IMR-90 (cell line): Measurements from ENCODE around the gene GPC6.

Experiments used
- BHLHE40 ChIP-seq: fragments of 150-350 bp; IDR thresholded peaks from 2 replicates; pipeline ENCODE4 v1.6.1; 2016; ENCODE audit warnings: mild to moderate bottlenecking, low read depth, low read length
- CEBPB ChIP-seq: IDR thresholded peaks from 2 replicates; pipeline ENCODE4 v1.6.1; 2012; ENCODE audit warnings: low read depth, low read length, improper control_type of control experiment
- CHD1 ChIP-seq: IDR thresholded peaks from 2 replicates; pipeline ENCODE4 v1.6.1; 2012; ENCODE audit warnings: low read depth, low read length, improper control_type of control experiment
- CTCF ChIP-seq: conservative IDR thresholded peaks from 2 replicates; pipeline ENCODE4 v1.5.1; 2012; ENCODE audit warnings: mild to moderate bottlenecking, low read depth, low read length, improper control_type of control experiment
- ELK1 ChIP-seq: fragments of 150-350 bp; IDR thresholded peaks from 2 replicates; pipeline ENCODE4 v1.6.1; 2016; ENCODE audit warnings: low read depth, mild to moderate bottlenecking, low read length, moderate library complexity, borderline replicate concordance
- FOS ChIP-seq: fragments of 150-350 bp; IDR thresholded peaks from 2 replicates; pipeline ENCODE4 v1.6.1; 2016; ENCODE audit warnings: low read depth, low read length
- MAFK ChIP-seq: IDR thresholded peaks from 2 replicates; pipeline ENCODE4 v1.6.1; 2012; ENCODE audit warnings: low read depth, low read length, improper control_type of control experiment
- MAZ ChIP-seq: IDR thresholded peaks from 2 replicates; pipeline ENCODE4 v1.6.1; 2012; ENCODE audit warnings: low read depth, mild to moderate bottlenecking, low read length, improper control_type of control experiment, moderate library complexity, borderline replicate concordance
- MXI1 ChIP-seq: IDR thresholded peaks from 2 replicates; pipeline ENCODE4 v1.6.1; 2012; ENCODE audit warnings: low read depth, mild to moderate bottlenecking, low read length, moderate library complexity, borderline replicate concordance
- POLR2A ChIP-seq: IDR thresholded peaks from 2 replicates; pipeline ENCODE4 v1.6.1; 2012; ENCODE audit warnings: mild to moderate bottlenecking, low read depth, low read length
- RAD21 ChIP-seq: IDR thresholded peaks from 2 replicates; pipeline ENCODE4 v1.6.1; 2012; ENCODE audit warnings: low read length, improper control_type of control experiment
- RFX5 ChIP-seq: IDR thresholded peaks from 2 replicates; pipeline ENCODE4 v1.8.0; 2012; ENCODE audit warnings: low read depth, mild to moderate bottlenecking, low read length, moderate library complexity
- SMC3 ChIP-seq: fragments of 150-350 bp; IDR thresholded peaks from 2 replicates; pipeline ENCODE4 v1.6.1; 2016; ENCODE audit warnings: low read depth, mild to moderate bottlenecking, antibody characterized with exemption, low read length, moderate library complexity
- USF2 ChIP-seq: fragments of 150-350 bp; IDR thresholded peaks from 2 replicates; pipeline ENCODE4 v1.6.1; 2017; ENCODE audit warnings: mild to moderate bottlenecking, antibody characterized with exemption, low read length, low read depth

DNA sequence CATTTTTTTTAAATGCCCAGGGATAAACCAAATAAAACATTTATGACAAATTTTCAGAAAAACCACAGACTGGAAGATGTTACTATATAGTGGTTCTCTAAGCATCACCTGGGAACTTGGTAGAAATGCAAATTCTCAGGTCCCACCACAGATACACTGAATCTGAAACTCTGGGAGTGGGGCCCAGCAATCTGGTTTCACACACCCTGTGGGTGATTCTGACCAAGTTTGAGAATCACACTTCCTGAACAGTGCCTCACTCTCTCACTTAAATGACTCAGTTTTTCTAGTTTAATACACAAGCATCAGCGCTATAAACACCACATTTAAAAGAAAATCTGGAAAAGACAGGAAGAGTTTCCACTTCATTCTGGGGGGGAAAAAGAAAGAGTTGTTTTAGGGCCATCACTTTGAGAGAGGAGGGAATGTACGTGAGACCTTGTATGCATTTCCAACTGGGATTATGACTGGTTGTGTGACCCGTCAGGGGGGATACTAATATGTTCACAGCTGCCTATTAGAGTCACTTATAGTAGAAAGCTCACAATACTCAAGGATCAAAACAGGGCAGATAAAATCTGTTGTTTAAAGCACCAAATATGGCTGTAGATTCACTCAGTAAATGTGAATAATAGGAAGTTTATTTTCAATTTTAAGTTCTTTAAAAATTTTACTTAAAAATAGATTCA lies 567.7 kb downstream of the GPC6 start:
- TF ChIP-seq BHLHE40 (no peak), CTCF (no peak), MAFK (no peak), MXI1 (no peak), SMC3 (no peak), RAD21 (no peak), POLR2A (no peak), USF2 (no peak), CEBPB (no peak), FOS (no peak), MAZ (no peak), RFX5 (no peak), ELK1 (no peak), CHD1 (no peak)
